Mammary microvascular endothelial cell (primary cell): ENCODE data around the gene MSI1. TPM values are rescaled to one million over a fixed set of nuclear protein-coding genes. Genes with fewer than 3 reads are reported as not detected.

Experiments used
- total RNA-seq: library from RNA; depleted of rRNA; stranded (reverse); fragments of >200 nt; gene quantifications from 2 replicates; pipeline ENCODE4 v1.2.3, GENCODE V29; 2015

Gene MSI1
- not detected in 2 replicates for total RNA-seq

GRCh38 chr12:120368789-120369602 lies at the start of gene MSI1:
MSI1 (minus strand) TSS chr12:120369164; CDS start chr12:120369091, 73 bp downstream.

DNA sequence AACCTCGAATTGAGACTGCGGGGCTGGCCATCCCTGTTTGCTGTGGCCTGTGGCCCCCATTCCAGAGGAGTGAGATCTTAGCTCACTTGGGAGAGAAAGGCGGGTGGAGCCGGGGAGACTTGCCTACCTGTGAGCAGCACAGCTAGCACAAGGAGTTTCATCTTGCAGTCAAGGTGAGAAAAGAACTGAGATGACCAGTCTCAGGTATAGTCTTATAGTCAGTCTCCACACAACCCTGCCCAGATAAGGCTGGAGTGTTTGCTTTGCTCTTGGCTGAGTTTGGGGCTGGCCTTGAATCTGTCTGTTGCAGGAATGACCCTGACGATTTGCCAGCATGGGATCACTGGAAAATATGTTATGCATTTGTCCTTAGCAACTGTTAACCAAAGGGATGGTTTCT lies 41.4 kb downstream of the MSI1 start, which contains the start of gene PLA2G1B:
Gene PLA2G1B, minus strand, starts transcription at position 187 of the 400 bp plus-strand sequence. Its CDS starts 26 bp downstream, at position 161.

GRCh38 chr12:120301962-120302815 lies 66.8 kb downstream of the MSI1 start, which contains the start of gene SIRT4:
SIRT4 (plus strand) TSS chr12:120302321; CDS start chr12:120303562, 1,241 bp downstream.

DNA sequence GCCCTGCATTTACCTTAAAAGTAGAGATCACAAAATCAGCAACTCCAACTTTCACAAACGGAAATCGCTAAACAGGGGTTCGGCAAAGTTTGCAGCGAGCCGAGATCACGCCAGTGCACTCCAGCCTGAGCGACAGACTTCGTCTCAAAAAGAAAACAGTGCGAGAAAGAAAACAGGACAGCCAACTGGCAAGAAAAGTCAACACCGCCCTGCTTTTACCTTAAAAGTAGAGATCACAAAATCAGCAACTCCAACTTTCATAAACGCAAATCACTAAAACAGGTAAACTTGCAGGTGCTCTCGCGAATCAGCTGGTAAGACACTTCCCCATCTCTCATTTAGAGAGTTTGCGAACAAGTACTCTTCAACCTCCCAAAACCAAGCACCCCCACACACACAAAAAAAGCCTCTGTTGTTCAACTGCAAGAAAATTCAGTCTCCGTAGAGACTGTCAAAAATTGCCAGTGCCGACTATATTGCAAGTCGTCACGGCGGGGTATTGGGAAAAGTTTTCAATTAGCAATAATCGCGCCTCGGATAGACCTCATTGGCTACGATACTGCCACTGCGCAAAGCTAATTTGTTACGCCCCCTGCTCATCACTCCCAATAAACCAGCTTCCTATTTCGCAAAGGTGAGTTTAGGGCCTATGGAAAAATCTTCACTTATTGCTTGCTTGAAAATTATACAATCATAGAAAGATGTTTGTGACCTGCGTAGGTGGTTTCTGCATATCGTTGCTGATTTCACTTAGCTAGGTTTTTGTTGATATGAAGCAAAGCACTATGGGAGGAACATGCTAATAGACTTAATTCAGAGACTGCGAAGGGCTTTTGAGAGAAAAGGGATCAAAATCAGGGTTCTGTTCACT lies 76.1 kb downstream of the MSI1 start, which contains the start of gene RNU4-1:
Gene RNU4-1, minus strand, starts transcription at position 577 of the 871 bp plus-strand sequence.

Other genes with a start within 250 kb of the MSI1 start
- 72.3 and 80.8 TPM in 2 replicates for gene GCN1, start 174.4 kb downstream of the MSI1 start, total RNA-seq
- 3,866 and 3,958 TPM in 2 replicates for gene RPLP0, start 168.1 kb downstream of the MSI1 start, total RNA-seq
- gene PXN, start 103.4 kb downstream of the MSI1 start, total RNA-seq: 202 and 234 TPM in 2 replicates
- gene RNU4-2, start 77.3 kb downstream of the MSI1 start, total RNA-seq: under 0.01 TPM in 2 replicates
- gene RNU4-1, start 75.9 kb downstream of the MSI1 start, total RNA-seq: under 0.01 TPM in 2 replicates
- 0.59 and 0.67 TPM in 2 replicates for gene SIRT4, start 66.8 kb downstream of the MSI1 start, total RNA-seq
- gene PLA2G1B, start 41.4 kb downstream of the MSI1 start, total RNA-seq: not detected in 2 replicates
- 527 and 626 TPM in 2 replicates for gene COX6A1, start 68.9 kb upstream of the MSI1 start, total RNA-seq
- 75.9 and 81.4 TPM in 2 replicates for gene TRIAP1, start 77.2 kb upstream of the MSI1 start, total RNA-seq
- 17.2 and 19.0 TPM in 2 replicates for gene GATC, start 77.3 kb upstream of the MSI1 start, total RNA-seq
- 104 and 109 TPM in 2 replicates for gene SRSF9, start 100.6 kb upstream of the MSI1 start, total RNA-seq
- 569 and 585 TPM in 2 replicates for gene DYNLL1, start 126.9 kb upstream of the MSI1 start, total RNA-seq
- 34.0 and 35.1 TPM in 2 replicates for gene COQ5, start 160.0 kb upstream of the MSI1 start, total RNA-seq
- gene RNF10, start 165.2 kb upstream of the MSI1 start, total RNA-seq: 110 and 160 TPM in 2 replicates
- gene POP5, start 212.2 kb upstream of the MSI1 start, total RNA-seq: 29.0 and 36.6 TPM in 2 replicates